ENCODE results near the gene GADD45A.
"Not testable (repeated sequence)": the region's sequence is repeated elsewhere in the genome, so short reads cannot be mapped to it uniquely, and the experiment has no call there.

GADD45A gene, protein sequence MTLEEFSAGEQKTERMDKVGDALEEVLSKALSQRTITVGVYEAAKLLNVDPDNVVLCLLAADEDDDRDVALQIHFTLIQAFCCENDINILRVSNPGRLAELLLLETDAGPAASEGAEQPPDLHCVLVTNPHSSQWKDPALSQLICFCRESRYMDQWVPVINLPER

GRCh38 chr1:67685067-67685557 lies at the start of gene GADD45A:
GADD45A (plus strand) TSS chr1:67685201; CDS start chr1:67685495, 294 bp downstream.
- peak; percentile 97 for DNase-seq (ENCODE audit: low spot score)

DNA sequence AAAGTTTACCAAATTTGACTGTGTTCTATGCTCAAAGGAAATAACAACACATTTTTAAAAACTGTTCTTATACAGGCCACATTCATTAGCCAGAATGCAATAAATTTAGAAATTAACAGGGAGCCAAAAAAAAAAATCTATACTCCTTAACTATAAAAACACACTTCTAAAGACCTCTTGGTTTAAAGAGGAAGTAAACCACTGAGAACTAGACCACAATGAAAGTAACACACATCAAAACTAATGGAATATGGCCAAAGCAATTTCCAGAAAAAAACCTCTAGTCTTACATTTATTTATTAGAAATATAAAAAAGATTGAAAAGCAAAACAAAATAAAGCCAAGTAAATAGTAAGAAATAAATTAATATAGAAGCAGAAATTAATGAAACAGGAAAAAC lies 48.9 kb upstream of the GADD45A start:
- no peak for DNase-seq (ENCODE audit: low spot score)

- no peak for DNase-seq (ENCODE audit: low spot score)
Observed at GRCh38 chr1:67639361-67639760, 45.6 kb upstream of the GADD45A start.

- DNase-seq (ENCODE audit: low spot score), result no peak
Observed at GRCh38 chr1:67642629-67643028, 42.4 kb upstream of the GADD45A start.

DNA sequence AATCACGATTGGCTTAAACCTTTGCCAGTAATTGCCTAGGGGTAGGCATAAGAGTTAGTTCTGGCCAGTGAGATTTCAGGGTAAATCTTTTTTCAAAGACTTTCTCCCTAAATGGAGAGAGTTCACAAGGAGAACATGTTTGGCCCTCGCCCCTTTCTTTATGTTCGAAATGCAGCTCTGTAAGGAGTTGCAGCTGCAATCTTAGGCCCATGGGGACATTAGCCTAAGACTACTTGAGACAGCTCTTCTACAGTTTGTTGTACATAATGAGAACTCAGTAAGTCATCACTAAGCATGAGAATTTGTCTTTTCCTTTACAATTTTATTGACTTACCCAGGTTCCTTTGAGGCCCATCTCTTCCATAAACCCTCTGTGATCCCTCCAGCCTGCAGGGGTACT lies 40.4 kb upstream of the GADD45A start:
- no peak for DNase-seq (ENCODE audit: low spot score)

GRCh38 chr1:67645495-67646144 lies 39.4 kb upstream of the GADD45A start:
- no peak for DNase-seq (ENCODE audit: low spot score)

DNA sequence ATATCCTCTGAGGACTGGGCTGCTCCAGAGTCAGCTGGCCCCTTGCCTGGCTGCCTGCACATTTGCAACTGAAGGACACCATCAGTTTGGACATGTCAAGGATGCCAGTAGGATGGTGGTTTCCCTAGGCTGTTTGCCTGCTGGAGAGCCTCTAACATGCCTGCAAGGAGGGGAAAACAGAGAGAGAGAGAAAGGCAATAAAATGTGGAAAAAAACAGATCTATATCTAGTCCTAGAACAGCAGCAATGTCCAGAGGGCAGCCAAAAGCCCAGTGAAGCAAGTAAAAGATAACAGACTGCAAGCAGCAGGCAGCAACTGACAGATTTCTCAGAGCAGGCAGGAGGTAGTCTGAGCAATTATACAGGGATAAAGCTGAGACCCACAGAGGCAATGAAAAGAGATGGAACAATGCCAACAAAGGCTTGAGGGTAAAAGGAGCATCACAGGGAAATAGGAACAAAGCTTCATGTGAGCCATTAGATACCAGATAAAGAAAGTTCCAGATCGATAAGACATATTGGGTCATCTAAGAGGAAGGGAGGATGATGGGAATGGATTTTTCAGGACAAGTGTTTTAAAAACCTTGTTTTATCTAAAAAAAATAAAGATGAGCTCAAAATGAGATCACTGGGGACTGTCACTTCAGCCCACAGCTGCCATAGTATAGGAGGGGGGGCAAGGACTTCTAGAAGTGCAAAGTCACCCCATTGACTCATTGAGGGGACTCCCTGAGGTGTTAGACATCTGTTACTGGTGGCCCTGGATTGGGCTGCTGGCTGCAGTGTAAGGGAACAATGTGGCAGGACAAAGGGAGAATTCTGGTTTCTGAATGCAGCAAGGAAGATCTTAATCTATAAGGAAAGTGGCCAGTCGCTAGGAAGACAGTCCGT lies 38.6 kb upstream of the GADD45A start:
- no peak for DNase-seq (ENCODE audit: low spot score)

DNA sequence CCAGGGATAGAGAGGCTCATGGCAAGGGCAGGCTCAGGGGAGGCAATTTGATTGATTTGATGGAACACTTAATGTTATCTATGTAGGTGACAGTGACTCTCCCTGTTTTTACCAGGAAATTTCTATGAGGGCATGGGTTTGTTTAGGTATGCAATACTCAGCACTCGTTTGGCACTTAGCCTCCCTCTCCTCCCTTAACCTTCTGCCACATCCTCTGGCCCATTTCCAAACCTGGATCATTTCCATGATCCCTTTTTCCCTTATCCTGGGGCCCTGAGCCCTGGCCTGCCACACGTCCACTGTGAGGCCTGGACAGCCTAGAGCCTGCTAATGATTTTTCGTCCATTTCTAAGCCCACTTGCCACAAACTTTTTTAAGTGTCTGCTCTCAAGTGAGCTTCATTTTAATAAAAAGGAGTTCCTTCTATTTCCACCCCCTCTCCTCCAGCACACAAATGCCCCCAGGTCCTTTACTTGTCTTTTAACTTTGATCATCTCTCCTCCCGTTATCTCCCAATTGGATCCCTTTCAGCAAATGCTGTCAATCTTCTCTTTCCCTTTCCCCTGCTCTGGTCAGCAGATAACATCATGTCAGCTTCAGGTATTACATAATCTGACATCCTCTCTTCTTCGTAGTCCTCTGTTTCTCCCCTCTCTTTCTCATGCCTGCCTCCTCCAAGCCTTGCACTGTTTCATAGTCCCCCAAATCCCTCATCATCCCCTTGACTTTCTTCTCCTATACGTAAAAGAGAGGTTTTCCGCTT lies 37.8 kb upstream of the GADD45A start:
- DNase-seq (ENCODE audit: low spot score), result no peak

DNA sequence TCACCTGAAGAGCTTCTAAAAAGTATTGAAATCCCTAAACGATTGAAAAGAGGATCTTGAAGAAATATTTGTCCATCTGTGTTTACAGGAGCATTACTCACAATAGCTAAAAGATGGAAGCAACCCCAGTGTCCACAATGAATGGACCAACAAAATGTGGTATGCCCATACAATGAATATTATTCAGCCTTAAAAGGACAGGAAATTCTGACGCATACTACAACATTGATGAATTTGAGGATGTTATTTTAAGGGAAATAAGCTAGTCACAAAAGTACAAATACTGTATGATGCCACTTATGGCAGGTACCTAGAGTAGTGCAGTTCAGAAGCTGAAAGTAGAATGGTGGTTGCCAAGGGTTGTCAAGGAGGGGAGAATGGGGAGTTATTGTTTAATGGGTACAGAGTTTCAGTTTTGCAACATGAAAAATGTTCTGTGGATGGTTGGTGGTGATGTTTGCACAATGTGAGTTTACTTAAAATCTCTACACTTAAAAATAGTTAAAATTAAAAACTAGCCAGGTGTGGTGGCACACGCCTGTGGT lies 37.1 kb upstream of the GADD45A start:
- no peak for DNase-seq (ENCODE audit: low spot score)

DNA sequence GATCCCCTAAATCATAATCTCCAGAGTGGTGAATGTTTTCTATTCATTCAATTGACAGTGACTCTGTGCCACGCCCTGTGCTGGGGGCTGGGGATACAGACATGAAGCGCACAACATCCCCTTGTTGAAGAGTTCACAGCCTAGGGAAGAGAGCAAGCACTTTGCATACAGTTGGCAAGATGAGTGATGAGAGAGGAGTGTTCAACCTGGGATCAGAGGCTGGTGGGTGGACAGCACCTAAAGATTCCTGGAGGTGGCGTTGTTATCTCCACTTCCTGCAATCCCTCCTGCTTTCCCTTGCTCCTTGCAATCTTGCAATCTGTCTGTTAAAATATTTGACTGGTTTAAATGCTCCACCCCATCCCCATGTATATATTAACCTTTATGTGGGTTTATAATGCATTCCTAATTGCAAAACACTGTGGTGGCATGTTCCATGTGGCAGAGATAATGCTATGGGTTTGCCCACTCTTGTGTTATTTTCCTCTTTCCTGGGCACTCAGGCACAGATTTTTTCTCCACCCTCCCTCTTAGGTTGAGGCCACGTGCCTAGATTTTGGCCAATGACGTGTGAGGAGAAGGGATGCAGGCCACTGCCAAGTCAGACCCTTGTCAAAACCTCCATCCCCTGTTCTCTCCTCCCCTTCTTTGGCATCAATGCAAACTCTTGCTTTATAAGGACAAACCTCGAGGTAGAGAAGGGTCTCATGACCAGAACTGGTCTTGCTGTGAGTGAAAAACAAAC lies 36.2 kb upstream of the GADD45A start:
- no peak for DNase-seq (ENCODE audit: low spot score)

- DNase-seq (ENCODE audit: low spot score), result no peak
Observed at GRCh38 chr1:67650061-67650460, 34.9 kb upstream of the GADD45A start.

DNA sequence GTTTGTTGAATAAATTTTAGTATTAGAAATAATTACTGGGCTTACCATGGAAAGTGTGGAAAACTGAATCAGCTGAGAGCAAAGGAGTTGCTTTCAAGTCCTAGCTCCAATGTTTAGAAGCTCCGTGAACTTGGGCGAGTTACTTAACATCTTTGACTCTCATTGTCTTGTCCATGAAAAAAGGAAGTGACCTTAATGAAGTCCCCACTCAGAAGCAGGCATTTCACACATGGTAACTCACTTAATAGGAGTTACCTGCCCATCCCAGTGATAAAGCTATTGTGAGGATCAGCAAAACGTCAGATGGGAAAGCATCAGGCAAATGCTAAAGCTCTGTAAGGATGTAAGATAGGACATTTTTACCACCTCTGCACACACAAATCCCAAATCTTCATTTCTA lies 34.0 kb upstream of the GADD45A start:
- DNase-seq (ENCODE audit: low spot score), result no peak

GRCh38 chr1:67652800-67653199 lies 32.2 kb upstream of the GADD45A start:
- DNase-seq (ENCODE audit: low spot score), result no peak

DNA sequence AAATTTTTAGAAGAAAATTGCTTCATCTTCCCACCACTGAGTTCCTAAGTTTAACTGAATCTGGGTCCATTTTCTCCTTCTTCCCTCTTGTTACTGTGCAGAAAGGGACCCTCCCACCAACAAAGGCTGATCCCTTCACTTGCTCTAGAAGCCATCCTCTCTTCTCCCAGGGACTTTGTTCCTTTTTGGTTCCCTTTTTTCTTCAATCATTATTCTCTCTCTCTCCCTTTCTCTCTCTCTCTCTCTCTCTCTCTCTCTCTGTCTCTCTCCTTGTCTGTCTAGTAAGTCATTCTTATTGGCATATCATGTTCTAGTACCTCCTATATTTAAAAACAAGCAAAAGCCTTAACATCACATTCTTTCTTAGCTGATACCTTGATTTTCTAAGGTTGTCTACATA lies 31.7 kb upstream of the GADD45A start:
- no peak for DNase-seq (ENCODE audit: low spot score)

DNA sequence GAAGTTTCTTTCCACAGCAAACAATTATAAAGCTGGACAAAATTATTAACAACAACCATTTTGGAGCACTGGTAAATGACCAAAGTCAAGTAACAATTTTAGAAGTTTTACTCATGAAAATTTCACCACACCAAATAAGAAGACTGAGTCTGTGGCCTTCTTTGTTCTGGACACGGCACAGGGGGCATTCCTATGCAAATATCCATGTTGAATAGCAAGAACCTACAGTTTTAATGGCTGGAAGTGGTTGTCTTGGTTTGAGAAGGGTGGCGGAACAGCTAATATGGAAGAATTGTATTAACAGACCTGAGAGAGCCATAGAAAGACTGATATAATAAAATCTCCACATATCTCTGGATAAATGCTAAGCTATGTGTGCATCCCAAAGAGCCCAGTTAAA lies 29.4 kb upstream of the GADD45A start:
- no peak for DNase-seq (ENCODE audit: low spot score)

- not testable (repeated sequence) for DNase-seq (ENCODE audit: low spot score)
Observed at GRCh38 chr1:67657152-67657551, 27.8 kb upstream of the GADD45A start.

GRCh38 chr1:67659229-67659628 lies 25.8 kb upstream of the GADD45A start:
- no peak for DNase-seq (ENCODE audit: low spot score)

DNA sequence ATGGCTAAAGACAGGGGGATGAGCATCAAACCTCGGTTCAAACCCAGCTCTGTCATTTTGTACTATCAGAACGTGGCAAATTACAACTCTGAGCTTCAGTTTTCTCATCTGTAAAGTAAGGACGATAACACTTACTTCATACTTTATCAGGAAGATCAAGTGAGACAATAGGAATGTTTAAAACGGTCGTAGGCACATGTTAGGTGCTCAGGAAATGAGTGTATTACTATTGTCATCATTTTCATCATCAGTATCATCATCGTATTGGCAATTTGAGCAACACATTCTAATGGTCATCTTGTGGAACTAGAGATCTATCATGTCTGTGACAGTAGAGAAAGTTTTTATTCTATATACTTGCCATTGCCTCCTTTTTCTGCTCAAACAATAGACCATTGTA lies 22.1 kb upstream of the GADD45A start:
- no peak for DNase-seq (ENCODE audit: low spot score)

DNA sequence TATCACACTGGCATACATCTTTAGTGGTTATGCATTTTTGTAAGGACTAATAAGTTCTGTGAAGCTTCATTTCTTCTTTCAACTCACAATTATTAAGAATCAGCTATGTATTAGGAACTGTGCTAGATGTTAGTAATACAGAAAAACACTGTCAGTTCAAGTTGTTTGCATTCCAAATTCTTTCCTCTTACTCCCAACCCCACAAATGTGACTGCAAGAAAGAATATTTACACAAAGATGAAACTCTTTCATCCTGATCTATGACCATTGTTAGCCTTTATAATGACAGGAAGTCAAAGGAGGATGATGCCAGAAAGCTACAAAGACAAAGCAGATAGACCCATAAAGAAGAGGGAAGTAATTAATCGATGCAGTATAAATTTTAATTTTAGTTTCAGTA lies 21.0 kb upstream of the GADD45A start:
- DNase-seq (ENCODE audit: low spot score), result no peak

GRCh38 chr1:67665307-67665706 lies 19.7 kb upstream of the GADD45A start:
- not testable (repeated sequence) for DNase-seq (ENCODE audit: low spot score)

DNA sequence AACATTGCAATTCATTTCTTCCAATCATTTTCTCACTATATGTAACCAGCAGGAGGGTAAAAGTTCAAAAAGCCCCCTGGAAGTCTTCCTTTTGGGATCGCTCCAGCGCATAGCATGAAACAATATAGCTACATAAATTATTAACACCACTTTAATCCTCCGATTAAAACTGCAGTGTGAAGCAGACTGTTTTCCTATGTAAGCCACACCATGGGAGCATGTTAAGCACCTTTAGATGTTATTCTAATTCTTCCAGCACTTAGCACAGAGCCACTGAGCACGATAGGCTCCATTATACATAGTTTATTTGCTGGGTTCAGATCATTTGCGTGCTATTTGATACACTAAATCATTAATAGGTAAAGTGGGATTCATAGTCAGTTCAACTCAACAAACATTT lies 18.4 kb upstream of the GADD45A start:
- DNase-seq (ENCODE audit: low spot score), result no peak

Data from left forelimb (tissue), 1 donor.